Hepatocyte (in vitro differentiated cells): ENCODE measurements around the gene NRSN2. TPM values are rescaled to one million over a fixed set of nuclear protein-coding genes. Genes with fewer than 3 reads are reported as not detected.

Experiments
- DNase-seq: peaks from one replicate; pipeline ENCODE4 v3.0.0-alpha.2; 2016; ENCODE audit warnings: low spot score
- H2AFZ ChIP-seq: fragments of 200-600 bp; sonication (generic); 2 replicates; pipeline ENCODE4 v1.6.0; 2016; ENCODE audit warnings: antibody characterized with exemption, mild to moderate bottlenecking
- H3K27ac ChIP-seq: fragments of 200-600 bp; sonication (generic); 2 replicates; pipeline ENCODE4 v1.5.1; 2016; ENCODE audit warnings: mild to moderate bottlenecking
- H3K27me3 ChIP-seq: fragments of 200-600 bp; sonication (generic); 2 replicates; pipeline ENCODE4 v1.6.1; 2016
- H3K36me3 ChIP-seq: fragments of 200-600 bp; sonication (generic); replicated peaks from 2 replicates; pipeline ENCODE4 v1.5.1; 2016; ENCODE audit warnings: low read depth; ENCODE audit not compliant: insufficient read depth
- H3K4me1 ChIP-seq: fragments of 200-600 bp; sonication (generic); 2 replicates; pipeline ENCODE4 v1.5.1; 2016; ENCODE audit warnings: mild to moderate bottlenecking, moderate library complexity; ENCODE audit not compliant: insufficient read depth
- H3K4me2 ChIP-seq: fragments of 200-600 bp; sonication (generic); 2 replicates; pipeline ENCODE4 v1.6.0; 2016
- H3K4me3 ChIP-seq: fragments of 200-600 bp; sonication (generic); 2 replicates; pipeline ENCODE4 v1.5.1; 2016; ENCODE audit warnings: mild to moderate bottlenecking
- H3K79me2 ChIP-seq: fragments of 200-600 bp; sonication (generic); 2 replicates; pipeline ENCODE4 v1.6.0; 2017; ENCODE audit warnings: mild to moderate bottlenecking
- H3K9me2 ChIP-seq: fragments of 200-600 bp; sonication (generic); replicated peaks from 2 replicates; pipeline ENCODE4 v1.6.0; 2017; ENCODE audit warnings: mild to moderate bottlenecking; ENCODE audit not compliant: insufficient read depth
- H3K9me3 ChIP-seq: fragments of 200-600 bp; sonication (generic); 2 replicates; pipeline ENCODE4 v1.5.1; 2016; ENCODE audit warnings: low read depth, mild to moderate bottlenecking
- H4K20me1 ChIP-seq: fragments of 200-600 bp; sonication (generic); 2 replicates; pipeline ENCODE4 v1.6.0; 2016; ENCODE audit warnings: mild to moderate bottlenecking; ENCODE audit not compliant: insufficient read depth, poor library complexity, severe bottlenecking
- EZH2 ChIP-seq: fragments of 200-600 bp; sonication (generic); IDR thresholded peaks from 2 replicates; pipeline ENCODE4 v1.6.1; 2016; ENCODE audit warnings: antibody characterized with exemption, mild to moderate bottlenecking, borderline replicate concordance
- EZH2phosphoT487 ChIP-seq: fragments of 200-600 bp; sonication (generic); IDR thresholded peaks from one replicate; pipeline ENCODE4 v1.6.1; 2018; ENCODE audit warnings: antibody characterized with exemption, mild to moderate bottlenecking, low read depth, moderate library complexity; ENCODE audit not compliant: unreplicated experiment, severe bottlenecking
- WGBS: methylation state at CpG from one replicate; pipeline ENCODE4 v1.1.6; 2016; ENCODE audit warnings: low lambda C conversion rate; ENCODE audit errors: missing lambda C conversion rate; 5-methylcytosine and 5-hydroxymethylcytosine counted together
- polyA plus RNA-seq: library from polyadenylated mRNA; unstranded; fragments of >200 nt; fragmentation: Nextera tagmentation; extraction: Ambion mirVana; gene quantifications from 2 replicates; pipeline ENCODE4 v1.2.1, GENCODE V29; 2016
- total RNA-seq: library from RNA; depleted of rRNA; stranded (reverse); fragments of >200 nt; gene quantifications from 2 replicates; pipeline ENCODE4 v1.2.3, GENCODE V29; 2014
- TF ChIP-seq, protein P1 (sequence below): fragments of 200-600 bp; sonication (generic); IDR thresholded peaks from 2 replicates; pipeline ENCODE4 v1.5.1; 2016; ENCODE audit warnings: antibody characterized with exemption, mild to moderate bottlenecking; ENCODE audit not compliant: poor library complexity

The NRSN2 gene
- total and polyA plus RNA-seq, 2 experiments from 2014 or later: 29.8 to 68.1 TPM

DNA sequence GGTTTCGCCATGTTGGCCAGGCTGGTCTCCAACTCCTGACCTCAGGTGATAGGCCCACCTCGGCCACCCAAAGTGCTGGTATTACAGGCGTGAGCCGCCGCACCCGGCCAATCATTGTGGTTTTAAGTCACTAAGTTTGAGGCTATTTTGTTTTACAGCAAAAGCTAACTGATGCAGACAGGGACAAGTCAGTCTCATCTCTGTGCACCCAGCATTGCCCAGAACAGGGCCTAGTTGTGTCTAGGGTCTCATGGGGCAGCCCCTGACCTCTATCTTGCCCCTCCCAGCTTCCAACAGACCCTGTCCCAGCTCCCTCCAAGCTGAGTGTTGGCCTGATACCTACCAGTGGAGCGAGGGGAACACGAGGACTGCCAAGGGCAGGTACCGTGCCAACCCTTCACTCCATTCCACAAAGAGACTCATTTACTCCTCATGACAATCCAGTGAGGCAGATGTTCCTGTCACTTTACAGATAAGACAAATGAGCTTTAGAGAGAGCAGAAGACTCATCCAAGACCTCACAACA, 52.3 kb downstream of the NRSN2 start:
- WGBS: 98% methylated on average over 9 of the region's 9 CpGs
- no peaks in the 10 kb centered on the region for H3K27me3 ChIP-seq
- no peak overlapping the region for H3K4me3 ChIP-seq
- H3K36me3 ChIP-seq: no peaks in the 10 kb centered on the region
- peaks cover 6% of the 10 kb centered on the region for H3K4me1 ChIP-seq
- H3K9me3 ChIP-seq: no peaks in the 10 kb centered on the region
- TF ChIP-seq EZH2: no peak
- TF ChIP-seq, protein P1, sequence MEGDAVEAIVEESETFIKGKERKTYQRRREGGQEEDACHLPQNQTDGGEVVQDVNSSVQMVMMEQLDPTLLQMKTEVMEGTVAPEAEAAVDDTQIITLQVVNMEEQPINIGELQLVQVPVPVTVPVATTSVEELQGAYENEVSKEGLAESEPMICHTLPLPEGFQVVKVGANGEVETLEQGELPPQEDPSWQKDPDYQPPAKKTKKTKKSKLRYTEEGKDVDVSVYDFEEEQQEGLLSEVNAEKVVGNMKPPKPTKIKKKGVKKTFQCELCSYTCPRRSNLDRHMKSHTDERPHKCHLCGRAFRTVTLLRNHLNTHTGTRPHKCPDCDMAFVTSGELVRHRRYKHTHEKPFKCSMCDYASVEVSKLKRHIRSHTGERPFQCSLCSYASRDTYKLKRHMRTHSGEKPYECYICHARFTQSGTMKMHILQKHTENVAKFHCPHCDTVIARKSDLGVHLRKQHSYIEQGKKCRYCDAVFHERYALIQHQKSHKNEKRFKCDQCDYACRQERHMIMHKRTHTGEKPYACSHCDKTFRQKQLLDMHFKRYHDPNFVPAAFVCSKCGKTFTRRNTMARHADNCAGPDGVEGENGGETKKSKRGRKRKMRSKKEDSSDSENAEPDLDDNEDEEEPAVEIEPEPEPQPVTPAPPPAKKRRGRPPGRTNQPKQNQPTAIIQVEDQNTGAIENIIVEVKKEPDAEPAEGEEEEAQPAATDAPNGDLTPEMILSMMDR: no peak
- no peak for TF ChIP-seq EZH2phosphoT487
- no peak overlapping the region for H3K27ac ChIP-seq
- no peaks in the 10 kb centered on the region for H3K79me2 ChIP-seq
- H3K9me2 ChIP-seq: no peaks in the 10 kb centered on the region
- no peak for DNase-seq
- no peaks in the 10 kb centered on the region for H4K20me1 ChIP-seq
- H3K4me2 ChIP-seq: no peak overlapping the region
- H2AFZ ChIP-seq: no peak overlapping the region

DNA sequence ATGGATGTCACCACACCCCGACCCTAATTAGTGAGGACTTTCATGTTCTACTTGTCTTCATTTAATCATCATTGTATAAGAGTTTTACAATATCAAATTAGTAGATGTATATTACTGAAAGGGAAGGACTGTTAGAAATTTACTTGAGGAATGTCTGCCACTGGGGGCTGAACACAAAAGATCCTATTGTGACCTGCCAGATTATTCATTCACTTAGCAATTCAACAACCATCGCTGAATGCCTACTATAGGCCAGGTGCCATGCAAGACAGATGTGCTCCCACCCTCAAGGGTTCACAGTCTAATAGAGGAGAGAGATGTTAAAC, 53.2 kb downstream of the NRSN2 start:
- TF ChIP-seq, protein P1: no peak
- TF ChIP-seq EZH2 (no peak), EZH2phosphoT487 (no peak)
- no peak for DNase-seq
- 49% methylated on average over 2 of the region's 2 CpGs for WGBS
- H3K4me3 ChIP-seq: no peak overlapping the region
- no peak overlapping the region for H2AFZ ChIP-seq
- H4K20me1 ChIP-seq: no peaks in the 10 kb centered on the region
- H3K27me3 ChIP-seq: no peaks in the 10 kb centered on the region
- no peaks in the 10 kb centered on the region for H3K9me2 ChIP-seq
- H3K9me3 ChIP-seq: no peaks in the 10 kb centered on the region
- peaks cover 6% of the 10 kb centered on the region for H3K4me1 ChIP-seq
- no peaks in the 10 kb centered on the region for H3K36me3 ChIP-seq
- H3K4me2 ChIP-seq: no peak overlapping the region
- H3K27ac ChIP-seq: peak overlapping the region; percentile 82
- no peaks in the 10 kb centered on the region for H3K79me2 ChIP-seq

DNA sequence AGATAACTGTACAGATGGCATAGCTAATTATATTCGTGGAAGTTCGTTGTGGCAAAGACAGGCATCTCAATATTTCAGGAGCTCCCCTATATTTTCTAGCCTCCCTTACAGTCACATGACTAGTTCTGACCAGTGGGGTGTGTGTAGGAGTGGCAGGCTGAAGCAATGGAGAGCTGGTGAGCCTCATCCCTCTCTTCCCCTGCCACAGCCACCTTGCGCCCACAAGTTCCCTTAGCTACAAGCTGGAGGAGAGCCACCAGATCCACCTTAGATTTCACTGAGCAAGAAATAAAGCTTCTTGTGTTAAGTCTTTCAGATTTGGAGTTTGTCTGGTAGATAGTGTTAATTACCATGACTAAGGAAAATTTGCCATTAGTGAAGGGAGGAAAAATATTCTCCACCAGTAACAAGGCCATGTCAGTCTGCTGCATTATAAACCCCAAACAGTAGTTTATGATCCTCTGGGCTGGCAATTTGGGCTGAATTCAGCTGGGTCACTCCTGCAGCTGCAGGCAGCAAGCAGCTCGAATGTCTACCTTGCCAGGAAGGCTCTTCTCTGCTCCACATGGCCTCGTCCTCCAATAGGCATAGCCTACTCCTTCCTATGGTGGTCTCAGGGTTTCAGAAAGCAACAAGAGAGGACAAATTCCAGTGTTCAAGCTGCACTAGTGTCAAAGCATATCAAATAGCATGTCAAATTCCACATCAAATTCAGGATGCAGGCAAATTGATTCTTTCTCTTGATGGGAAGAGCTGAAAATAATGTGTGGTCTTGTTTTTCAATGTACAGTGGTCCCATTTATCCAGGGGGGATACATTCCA, 53.8 kb downstream of the NRSN2 start:
- no peaks in the 10 kb centered on the region for H3K79me2 ChIP-seq
- no peaks in the 10 kb centered on the region for H3K9me3 ChIP-seq
- H3K4me2 ChIP-seq: no peak overlapping the region
- no peaks in the 10 kb centered on the region for H3K9me2 ChIP-seq
- TF ChIP-seq EZH2phosphoT487 (no peak), EZH2 (no peak)
- TF ChIP-seq, protein P1: no peak
- peaks cover 6% of the 10 kb centered on the region for H3K4me1 ChIP-seq
- no peak overlapping the region for H2AFZ ChIP-seq
- peak overlapping the region; percentile 82 for H3K27ac ChIP-seq
- H3K36me3 ChIP-seq: no peaks in the 10 kb centered on the region
- 83% methylated on average over 5 of the region's 5 CpGs for WGBS
- no peak overlapping the region for H3K4me3 ChIP-seq
- H4K20me1 ChIP-seq: no peaks in the 10 kb centered on the region
- no peaks in the 10 kb centered on the region for H3K27me3 ChIP-seq
- no peak for DNase-seq
